Measurements from ENCODE around the gene ZFP57. TPM values are rescaled to one million over a fixed set of nuclear protein-coding genes. Genes with fewer than 3 reads are reported as not detected.

The ZFP57 gene
- total and polyA plus RNA-seq, 2 experiments from 2014 or later = not detected

GRCh38 chr6:29625337-29625930 lies 55.5 kb downstream of the ZFP57 start:
- H3K9me3 ChIP-seq (ENCODE audit: low read depth) = no peaks in the 10 kb centered on the region
- no peaks in the 10 kb centered on the region for H4K20me1 ChIP-seq (ENCODE audit: insufficient read depth, poor library complexity, severe bottlenecking)
- H3K27me3 ChIP-seq = peaks cover 7% of the 10 kb centered on the region
- H3K79me2 ChIP-seq = no peaks in the 10 kb centered on the region
- no peaks in the 10 kb centered on the region for H3K9me2 ChIP-seq (replicated peaks; ENCODE audit: insufficient read depth)
- H3K4me3 ChIP-seq = no peak overlapping the region
- H3K4me2 ChIP-seq = no peak overlapping the region
- 61% methylated on average over 7 of the region's 7 CpGs for WGBS (ENCODE audit: low lambda C conversion rate, missing lambda C conversion rate)
- H3K4me1 ChIP-seq (ENCODE audit: insufficient read depth) = peaks cover 10% of the 10 kb centered on the region
- no peaks in the 10 kb centered on the region for H3K36me3 ChIP-seq (replicated peaks; ENCODE audit: insufficient read depth, low read depth)
- no peak for DNase-seq (ENCODE audit: low spot score)
- TF ChIP-seq CTCF (IDR thresholded peaks at IDR 0.05; ENCODE audit: poor library complexity) (no peak), EZH2 (IDR thresholded peaks at IDR 0.05; ENCODE audit: borderline replicate concordance) (no peak), EZH2phosphoT487 (IDR thresholded peaks at IDR 0.05; ENCODE audit: low read depth, severe bottlenecking, unreplicated experiment) (no peak)
- H2AFZ ChIP-seq = no peak overlapping the region
- H3K27ac ChIP-seq = no peak overlapping the region

- Histone ChIP-seq H3K36me3 (replicated peaks; ENCODE audit: insufficient read depth, low read depth) (no peaks in the 10 kb centered on the region), H3K4me2 (no peak overlapping the region), H4K20me1 (ENCODE audit: insufficient read depth, poor library complexity, severe bottlenecking) (no peaks in the 10 kb centered on the region), H3K9me3 (ENCODE audit: low read depth) (no peaks in the 10 kb centered on the region), H3K27me3 (peaks cover 4% of the 10 kb centered on the region), H3K27ac (no peak overlapping the region), H3K4me1 (ENCODE audit: insufficient read depth) (peaks cover 10% of the 10 kb centered on the region), H3K9me2 (replicated peaks; ENCODE audit: insufficient read depth) (no peaks in the 10 kb centered on the region), H3K4me3 (no peak overlapping the region), H3K79me2 (no peaks in the 10 kb centered on the region), H2AFZ (no peak overlapping the region)
- TF ChIP-seq EZH2phosphoT487 (IDR thresholded peaks at IDR 0.05; ENCODE audit: low read depth, severe bottlenecking, unreplicated experiment) = no peak
- no peak for TF ChIP-seq CTCF (IDR thresholded peaks at IDR 0.05; ENCODE audit: poor library complexity)
- no peak for TF ChIP-seq EZH2 (IDR thresholded peaks at IDR 0.05; ENCODE audit: borderline replicate concordance)
- 57% methylated on average over 3 of the region's 3 CpGs for WGBS (ENCODE audit: low lambda C conversion rate, missing lambda C conversion rate)
- DNase-seq (ENCODE audit: low spot score) = no peak
These were observed 56.4 kb downstream of the ZFP57 start for GRCh38 chr6:29624520-29624961.

Small RNAs within 50 kb of the gene (small RNA-seq; reads per million reads assigned to genes)
- not detected for gene SUMO2P1

Other genes with a start within 250 kb of the ZFP57 start
- not detected in 2 replicates for gene OR10C1, start 241.8 kb downstream of the ZFP57 start, total RNA-seq
- not detected in 2 replicates for gene OR10C1, start 241.8 kb downstream of the ZFP57 start, polyA plus RNA-seq
- not detected in 2 replicates for gene OR11A1, start 224.1 kb downstream of the ZFP57 start, total RNA-seq
- not detected in 2 replicates for gene OR11A1, start 224.1 kb downstream of the ZFP57 start, polyA plus RNA-seq
- not detected in 2 replicates for gene OR2H1, start 224.0 kb downstream of the ZFP57 start, total RNA-seq
- not detected in 2 replicates for gene OR2H1, start 224.0 kb downstream of the ZFP57 start, polyA plus RNA-seq
- not detected in 2 replicates for gene MAS1L, start 193.2 kb downstream of the ZFP57 start, total RNA-seq
- gene MAS1L, start 193.2 kb downstream of the ZFP57 start, polyA plus RNA-seq = not detected in 2 replicates
- 99.5 and 154 TPM in 2 replicates for gene UBD, start 121.4 kb downstream of the ZFP57 start, total RNA-seq
- gene UBD, start 121.4 kb downstream of the ZFP57 start, polyA plus RNA-seq = 124 and 158 TPM in 2 replicates
- gene OR2H2, start 96.0 kb downstream of the ZFP57 start, total RNA-seq = not detected in 2 replicates
- not detected in 2 replicates for gene OR2H2, start 96.0 kb downstream of the ZFP57 start, polyA plus RNA-seq
- gene GABBR1, start 48.0 kb downstream of the ZFP57 start, total RNA-seq = 7.0 and 11.3 TPM in 2 replicates
- 9.9 and 21.3 TPM in 2 replicates for gene GABBR1, start 48.0 kb downstream of the ZFP57 start, polyA plus RNA-seq
- gene MOG, start 24.1 kb downstream of the ZFP57 start, total RNA-seq = not detected in 2 replicates
- not detected in 2 replicates for gene MOG, start 24.1 kb downstream of the ZFP57 start, polyA plus RNA-seq
- gene HLA-F, start 42.3 kb upstream of the ZFP57 start, total RNA-seq = 7.8 and 8.8 TPM in 2 replicates
- gene HLA-F, start 42.3 kb upstream of the ZFP57 start, polyA plus RNA-seq = 7.6 and 10.9 TPM in 2 replicates
- 0.76 TPM in 1 of 2 replicates, not detected in the other for gene HLA-G, start 146.7 kb upstream of the ZFP57 start, total RNA-seq
- 2.6 and 2.8 TPM in 2 replicates for gene HLA-G, start 146.7 kb upstream of the ZFP57 start, polyA plus RNA-seq